Activated naive CD4-positive, alpha-beta T cell treated with anti-CD3 and anti-CD28 coated beads for 36 hours (primary cell): ENCODE data around the gene ZPLD1. TPM values are rescaled to one million over a fixed set of nuclear protein-coding genes. Genes with fewer than 3 reads are reported as not detected.

Experiments
- CTCF ChIA-PET: fragments of 350-600 bp; sonication (Branson Sonifier 250); formaldehyde crosslinking; loops from one replicate; lab custom pipeline; 2021; ENCODE audit warnings: antibody characterized with exemption; lab: Charles Lee
- DNase-seq: peaks from one replicate; pipeline ENCODE4 v3.0.0-alpha.2; 2020
- H3K27ac Mint-ChIP-seq: one replicate; pipeline ENCODE4 v1.8.0; 2021; ENCODE audit warnings: mild to moderate bottlenecking, mixed read lengths
- H3K27me3 Mint-ChIP-seq: one replicate; pipeline ENCODE4 v1.8.0; 2021; ENCODE audit warnings: low read depth, mixed read lengths
- H3K36me3 Mint-ChIP-seq: one replicate; pipeline ENCODE4 v1.8.0; 2021; ENCODE audit warnings: low read depth, mixed read lengths
- H3K4me1 Mint-ChIP-seq: one replicate; pipeline ENCODE4 v1.8.0; 2021; ENCODE audit warnings: low read depth, mixed read lengths
- H3K4me3 Mint-ChIP-seq: one replicate; pipeline ENCODE4 v1.8.0; 2021; ENCODE audit warnings: mild to moderate bottlenecking, moderate library complexity, mixed read lengths
- H3K9me3 Mint-ChIP-seq: one replicate; pipeline ENCODE4 v1.8.0; 2021; ENCODE audit warnings: mixed read lengths
- intact Hi-C: fragments of 100-400 bp; cut with micrococcal nuclease; formaldehyde crosslinking; loops from one replicate; pipeline ENCODE4 v1.15.1; 2023
- total RNA-seq, 2 experiments: library from RNA; stranded (reverse); gene quantifications; one replicate each; pipeline ENCODE4 v1.2.3, GENCODE V29; 2021

The ZPLD1 gene
- total RNA-seq, 2 experiments from 2014 or later, result not detected

DNA sequence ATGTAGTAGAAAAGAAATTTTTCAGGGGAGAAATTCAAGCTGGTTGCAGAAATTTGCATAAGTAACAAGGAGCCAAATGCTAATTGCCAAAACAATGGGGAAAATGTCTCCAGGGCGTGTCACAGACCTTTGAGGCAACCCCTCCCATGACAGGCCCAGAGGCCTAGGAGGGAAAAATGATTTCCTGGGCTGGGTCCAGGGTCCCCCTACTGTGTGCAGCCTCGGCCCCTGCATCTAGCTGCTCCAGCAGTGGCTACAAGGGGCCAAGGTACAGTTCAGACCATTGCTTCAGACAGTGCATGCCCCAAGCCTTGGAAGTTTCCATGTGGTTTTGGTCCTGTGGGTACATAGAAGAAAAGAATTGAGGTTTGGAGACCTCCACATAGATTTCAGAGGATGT is 70.7 kb downstream of the ZPLD1 start:
- no peaks in the 10 kb centered on the region for H3K36me3 Mint-ChIP-seq
- H3K27ac Mint-ChIP-seq, result no peak overlapping the region
- DNase-seq, result no peak
- H3K4me3 Mint-ChIP-seq, result no peak overlapping the region
- H3K27me3 Mint-ChIP-seq, result no peaks in the 10 kb centered on the region
- CTCF ChIA-PET, result no interaction called here
- no peaks in the 10 kb centered on the region for H3K4me1 Mint-ChIP-seq
- intact Hi-C loops, result no loop called here
- peaks cover 2% of the 10 kb centered on the region for H3K9me3 Mint-ChIP-seq

DNA sequence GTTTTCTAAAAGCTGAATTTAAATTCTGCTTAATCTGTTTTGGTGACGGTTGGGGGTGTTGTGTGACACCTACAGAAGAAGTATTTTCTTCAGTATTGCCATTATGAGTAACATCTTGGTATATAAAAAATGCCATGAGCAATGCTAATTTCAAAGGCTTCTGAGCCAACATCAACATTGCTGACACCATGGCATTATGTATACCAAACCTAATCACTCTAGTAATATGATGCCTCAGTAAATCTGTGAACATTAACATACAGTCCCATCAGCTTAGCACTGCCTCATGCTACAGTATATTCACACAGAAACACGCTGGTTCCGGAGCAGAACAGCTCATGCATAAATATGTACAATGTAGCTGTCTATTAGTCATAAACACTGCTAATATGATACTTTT is 75.8 kb downstream of the ZPLD1 start:
- Mint-ChIP-seq H3K9me3 (no peaks in the 10 kb centered on the region), H3K27me3 (peaks cover 3% of the 10 kb centered on the region), H3K4me3 (no peak overlapping the region), H3K4me1 (no peaks in the 10 kb centered on the region), H3K36me3 (no peaks in the 10 kb centered on the region), H3K27ac (no peak overlapping the region)
- no peak for DNase-seq
- CTCF ChIA-PET, result no interaction called here
- intact Hi-C loops, result no loop called here

DNA sequence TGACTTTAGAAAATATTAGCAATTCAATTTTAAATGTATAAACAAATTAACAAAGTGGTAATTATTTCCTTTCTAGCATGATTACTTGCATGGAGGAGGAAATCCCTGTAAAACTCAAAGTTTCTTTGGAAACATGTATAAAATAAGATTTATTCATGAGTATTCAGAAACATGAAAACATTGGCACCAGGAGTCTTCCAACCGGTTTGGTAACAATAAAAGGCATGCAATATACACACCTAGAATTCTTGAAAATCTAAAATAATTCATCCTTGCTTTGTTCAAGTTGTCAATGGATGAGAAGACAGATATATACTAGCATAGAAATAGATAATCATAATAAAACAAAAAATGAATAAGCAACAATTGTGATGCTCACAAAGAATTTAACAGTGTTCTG is 76.4 kb downstream of the ZPLD1 start:
- CTCF ChIA-PET, result no interaction called here
- Mint-ChIP-seq H3K4me1 (no peaks in the 10 kb centered on the region), H3K27me3 (peaks cover 3% of the 10 kb centered on the region), H3K9me3 (no peaks in the 10 kb centered on the region), H3K36me3 (no peaks in the 10 kb centered on the region), H3K27ac (no peak overlapping the region), H3K4me3 (no peak overlapping the region)
- intact Hi-C loops, result no loop called here
- no peak for DNase-seq

DNA sequence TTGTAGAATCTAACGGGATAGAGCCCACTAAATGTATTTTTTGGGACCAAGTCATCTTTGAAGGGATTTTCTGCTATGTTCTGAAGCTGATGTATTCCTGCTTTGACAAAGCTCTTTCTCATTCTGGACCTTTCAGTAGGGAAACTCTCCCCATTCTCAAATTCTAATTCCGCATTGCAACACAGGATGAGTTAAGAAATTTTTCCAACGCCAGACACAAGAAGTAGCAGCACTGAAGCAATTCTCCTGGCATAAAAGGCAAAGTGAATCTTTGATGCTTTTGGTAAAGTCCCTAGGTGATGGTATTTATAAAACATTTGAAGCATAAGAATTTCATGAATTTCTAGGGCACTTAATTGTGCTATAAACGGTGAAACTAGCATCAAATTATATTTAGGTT is 76.8 kb downstream of the ZPLD1 start:
- Mint-ChIP-seq H3K9me3 (no peaks in the 10 kb centered on the region), H3K4me1 (no peaks in the 10 kb centered on the region), H3K27ac (no peak overlapping the region), H3K27me3 (peaks cover 3% of the 10 kb centered on the region), H3K36me3 (no peaks in the 10 kb centered on the region), H3K4me3 (no peak overlapping the region)
- intact Hi-C loops, result no loop called here
- CTCF ChIA-PET, result no interaction called here
- no peak for DNase-seq

DNA sequence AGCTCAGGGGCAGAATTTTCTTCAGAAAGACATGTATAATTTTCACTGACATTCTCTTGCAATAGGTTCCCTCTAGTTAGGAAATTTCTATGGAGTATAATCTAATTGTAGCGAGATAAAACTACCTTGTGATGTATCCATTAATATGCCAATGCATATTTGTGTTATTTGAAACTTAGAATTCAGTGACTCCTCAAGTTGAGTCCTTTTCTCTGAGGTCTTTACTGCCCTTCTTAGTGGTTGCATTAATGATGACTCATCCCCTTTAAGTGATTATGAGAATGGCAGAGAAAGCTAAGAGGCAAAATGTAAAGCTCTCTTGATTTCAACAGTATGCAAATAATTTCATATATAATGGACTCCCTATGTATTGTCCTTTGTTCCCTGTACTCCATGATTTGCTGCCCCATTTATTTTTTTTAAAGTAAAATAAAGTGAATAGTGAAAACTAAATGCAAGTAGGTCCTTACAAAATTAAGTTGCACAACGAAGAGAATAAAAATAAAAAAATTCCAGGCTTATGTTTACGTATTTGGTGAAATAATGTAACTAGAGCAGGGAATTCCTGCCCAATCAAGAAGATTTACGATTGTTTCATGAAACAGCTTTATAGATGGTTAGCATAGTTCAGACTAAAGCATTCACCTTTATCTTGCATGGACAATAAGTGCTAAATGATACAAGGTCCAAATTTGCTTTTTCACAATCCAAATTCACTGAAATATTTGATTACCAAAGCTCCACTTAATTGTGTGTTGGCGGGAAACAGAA is 78.1 kb downstream of the ZPLD1 start:
- CTCF ChIA-PET, result interaction anchor here (1.0 kb wide), 1 partner anchor 283 kb away, joined by 3 read pairs; no protein-coding TSS in a partner anchor
- H3K9me3 Mint-ChIP-seq, result no peaks in the 10 kb centered on the region

DNA sequence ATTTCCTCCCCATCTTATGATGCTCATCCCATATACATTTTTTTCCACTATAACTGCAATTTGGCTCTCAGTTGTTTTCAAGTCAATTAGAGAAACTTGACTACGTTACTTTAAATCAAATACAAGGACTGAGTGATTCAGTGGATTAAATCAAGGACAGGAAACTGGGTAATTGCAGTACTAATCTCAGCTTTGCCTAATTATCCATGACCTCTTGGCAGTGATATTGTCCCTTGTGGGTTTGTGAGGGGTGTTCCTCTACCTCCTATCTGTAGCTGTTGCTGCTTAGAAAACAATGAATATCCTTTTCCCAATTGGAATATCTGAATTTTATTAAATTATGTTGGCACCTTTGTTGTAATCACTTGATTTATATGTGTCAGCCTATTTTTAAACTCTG is 79.4 kb downstream of the ZPLD1 start:
- H3K4me3 Mint-ChIP-seq, result no peak overlapping the region
- no peak for DNase-seq
- no peak overlapping the region for H3K27ac Mint-ChIP-seq
- no peaks in the 10 kb centered on the region for H3K36me3 Mint-ChIP-seq
- H3K9me3 Mint-ChIP-seq, result no peaks in the 10 kb centered on the region
- peaks cover 5% of the 10 kb centered on the region for H3K27me3 Mint-ChIP-seq
- no peaks in the 10 kb centered on the region for H3K4me1 Mint-ChIP-seq
- CTCF ChIA-PET, result no interaction called here
- intact Hi-C loops, result no loop called here

More for the DNA sequence above, 78.1 kb downstream of the ZPLD1 start:
- intact Hi-C loops, result no loop called here
- Mint-ChIP-seq H3K4me1 (no peaks in the 10 kb centered on the region), H3K27ac (no peak overlapping the region), H3K36me3 (no peaks in the 10 kb centered on the region), H3K4me3 (no peak overlapping the region), H3K27me3 (peaks cover 3% of the 10 kb centered on the region)
- no peak for DNase-seq

DNA sequence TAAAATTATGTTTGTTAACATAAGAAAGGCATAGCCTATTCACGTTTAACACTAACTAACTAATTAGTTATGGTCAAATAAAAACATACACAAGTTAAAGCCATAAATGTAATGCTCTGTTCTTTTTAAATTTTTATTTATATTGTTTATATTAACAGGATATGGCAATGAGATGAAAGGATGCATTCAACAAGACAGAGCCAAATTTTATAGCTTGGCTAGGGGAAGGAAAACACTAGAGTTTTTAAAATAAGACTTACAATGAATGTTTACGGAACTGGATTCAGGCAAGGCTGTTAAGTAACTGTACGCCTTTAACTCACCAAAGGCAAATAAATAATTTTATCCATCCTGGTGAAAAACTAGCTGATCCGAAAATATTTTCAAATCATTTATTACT is 86.4 kb downstream of the ZPLD1 start:
- no peaks in the 10 kb centered on the region for H3K36me3 Mint-ChIP-seq
- peaks cover 6% of the 10 kb centered on the region for H3K27me3 Mint-ChIP-seq
- intact Hi-C loops, result no loop called here
- no peak overlapping the region for H3K27ac Mint-ChIP-seq
- H3K4me1 Mint-ChIP-seq, result no peaks in the 10 kb centered on the region
- DNase-seq, result no peak
- no peaks in the 10 kb centered on the region for H3K9me3 Mint-ChIP-seq
- CTCF ChIA-PET, result no interaction called here
- H3K4me3 Mint-ChIP-seq, result no peak overlapping the region

DNA sequence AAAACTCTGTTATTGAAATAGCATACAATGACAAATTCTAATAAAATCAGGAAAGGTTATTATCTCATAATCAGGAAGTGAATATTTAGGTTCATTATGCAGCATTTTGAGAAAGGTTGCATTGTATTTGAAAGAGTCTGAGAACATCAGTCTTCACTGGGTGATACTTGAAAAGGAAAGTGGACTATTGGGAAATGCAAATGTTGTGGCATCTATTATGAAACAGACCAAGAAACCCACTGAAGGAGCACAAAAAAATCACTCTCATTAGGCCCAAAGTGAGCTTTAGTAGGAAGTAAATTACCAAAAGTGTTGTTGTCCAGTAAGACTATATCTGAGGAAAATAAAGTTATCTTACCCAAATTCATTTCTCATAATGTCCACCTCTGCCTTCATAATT is 90.8 kb downstream of the ZPLD1 start:
- Mint-ChIP-seq H3K27me3 (peaks cover 2% of the 10 kb centered on the region), H3K4me1 (no peaks in the 10 kb centered on the region), H3K27ac (no peak overlapping the region), H3K9me3 (no peaks in the 10 kb centered on the region), H3K4me3 (no peak overlapping the region), H3K36me3 (no peaks in the 10 kb centered on the region)
- CTCF ChIA-PET, result interaction anchor here (0.6 to 1.6 kb wide), 4 partner anchors 11 to 297 kb away, joined by 3 to 4 read pairs (median 4); no protein-coding TSS in a partner anchor
- intact Hi-C loops, result no loop called here
- DNase-seq, result no peak

DNA sequence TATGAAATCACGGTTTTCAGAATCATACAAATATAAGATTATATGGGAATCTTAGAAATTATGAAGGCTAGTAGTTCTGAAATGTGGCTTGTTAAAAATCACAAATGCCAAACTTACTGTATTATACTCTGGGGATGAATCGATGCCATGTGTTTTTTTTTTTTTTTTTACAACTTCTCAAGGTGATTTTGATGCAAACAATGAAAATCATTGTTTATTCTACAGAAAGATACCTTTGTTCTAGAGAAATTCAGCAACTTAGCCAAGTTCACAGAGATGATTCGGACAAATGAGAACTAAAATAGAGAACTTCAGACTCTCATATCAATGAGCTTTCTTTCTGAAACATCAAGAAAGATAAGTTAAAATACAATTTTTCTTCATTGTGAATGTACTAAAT is 92.0 kb downstream of the ZPLD1 start:
- Mint-ChIP-seq H3K36me3 (no peaks in the 10 kb centered on the region), H3K27ac (no peak overlapping the region), H3K27me3 (peaks cover 2% of the 10 kb centered on the region)

DNA sequence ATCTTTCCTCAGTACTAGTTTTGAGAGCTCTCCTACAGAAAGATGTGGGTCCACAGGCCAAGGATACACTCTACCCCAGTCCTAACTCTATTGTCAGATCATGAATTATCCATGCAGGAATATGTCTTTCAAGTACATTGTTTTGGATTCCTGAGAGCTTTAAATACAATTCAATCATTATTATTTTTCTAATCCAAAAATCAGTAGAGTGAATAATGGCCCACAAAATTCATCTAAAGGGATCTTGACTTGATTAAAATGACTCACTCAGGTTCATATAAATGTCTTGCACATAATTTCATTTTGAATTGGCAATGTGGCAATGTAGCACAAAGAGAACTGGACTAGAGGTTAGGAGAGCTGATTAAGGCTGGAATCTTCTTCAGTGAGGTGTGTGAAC is 93.9 kb downstream of the ZPLD1 start:
- intact Hi-C loops, result no loop called here
- peaks cover 2% of the 10 kb centered on the region for H3K27me3 Mint-ChIP-seq
- CTCF ChIA-PET, result interaction anchor here (0.8 to 3.1 kb wide), 3 partner anchors 8 to 300 kb away, joined by 3 to 23 read pairs (median 4); no protein-coding TSS in a partner anchor
- H3K36me3 Mint-ChIP-seq, result no peaks in the 10 kb centered on the region
- no peaks in the 10 kb centered on the region for H3K4me1 Mint-ChIP-seq
- no peaks in the 10 kb centered on the region for H3K9me3 Mint-ChIP-seq
- H3K4me3 Mint-ChIP-seq, result no peak overlapping the region
- H3K27ac Mint-ChIP-seq, result no peak overlapping the region
- no peak for DNase-seq

More for the DNA sequence above, 92.0 kb downstream of the ZPLD1 start:
- intact Hi-C loops, result no loop called here
- CTCF ChIA-PET, result interaction anchor here (0.9 to 3.1 kb wide), 4 partner anchors 9 to 302 kb away, joined by 3 to 23 read pairs (median 3); no protein-coding TSS in a partner anchor
- no peak for DNase-seq
- Mint-ChIP-seq H3K9me3 (no peaks in the 10 kb centered on the region), H3K4me3 (no peak overlapping the region), H3K4me1 (no peaks in the 10 kb centered on the region)
